ENCODE results near the gene DHX9.

- TF ChIP-seq NFATC3 (IDR thresholded peaks at IDR 0.05) (no peak), ZBTB1 (CRISPR knock-in tag; IDR thresholded peaks at IDR 0.05; ENCODE audit: borderline replicate concordance, low read depth) (no peak), EZH2 (IDR thresholded peaks at IDR 0.05; ENCODE audit: borderline replicate concordance, low read depth, low read length) (no peak), CTCF (IDR thresholded peaks at IDR 0.05 in 2 of 3, conservative IDR thresholded peaks at IDR 0.05 in 1 of 3; ENCODE audit: insufficient read depth in 2 of 3, low read depth in 1 of 3, low read length in 3 of 3) (no peak), SMARCC2 (IDR thresholded peaks at IDR 0.05; ENCODE audit: low read depth) (no peak), ESRRA (IDR thresholded peaks at IDR 0.05; ENCODE audit: borderline replicate concordance, low read depth) (no peak), MYC (IDR thresholded peaks at IDR 0.05; ENCODE audit: low read depth, low read length) (no peak), MYC (CRISPR knock-in tag; IDR thresholded peaks at IDR 0.05; ENCODE audit: borderline replicate concordance, low read depth) (no peak), ETS2 (tag; IDR thresholded peaks at IDR 0.05; ENCODE audit: borderline replicate concordance, poor library complexity, severe bottlenecking) (no peak), STAG1 (CRISPR knock-in tag; IDR thresholded peaks at IDR 0.05; ENCODE audit: borderline replicate concordance) (no peak), PTRF (tag; IDR thresholded peaks at IDR 0.05) (no peak), SP2 (IDR thresholded peaks at IDR 0.05; ENCODE audit: extremely low read depth, low read depth, low read length, poor library complexity, severe bottlenecking) (no peak), JUND (IDR thresholded peaks at IDR 0.05; ENCODE audit: borderline replicate concordance, low read depth, low read length) (no peak), JUND (tag; IDR thresholded peaks at IDR 0.05; ENCODE audit: borderline replicate concordance, low read depth, low read length) (peak; percentile 11; the same call in 1 of the 3 replicates), FOXJ3 (CRISPR knock-in tag; IDR thresholded peaks at IDR 0.05) (no peak)
- TF ChIP-seq, protein P1, sequence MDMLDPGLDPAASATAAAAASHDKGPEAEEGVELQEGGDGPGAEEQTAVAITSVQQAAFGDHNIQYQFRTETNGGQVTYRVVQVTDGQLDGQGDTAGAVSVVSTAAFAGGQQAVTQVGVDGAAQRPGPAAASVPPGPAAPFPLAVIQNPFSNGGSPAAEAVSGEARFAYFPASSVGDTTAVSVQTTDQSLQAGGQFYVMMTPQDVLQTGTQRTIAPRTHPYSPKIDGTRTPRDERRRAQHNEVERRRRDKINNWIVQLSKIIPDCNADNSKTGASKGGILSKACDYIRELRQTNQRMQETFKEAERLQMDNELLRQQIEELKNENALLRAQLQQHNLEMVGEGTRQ (CRISPR knock-in tag; IDR thresholded peaks at IDR 0.05) = no peak
Measured at GRCh38 chr1:182794676-182795201, 44.4 kb upstream of the DHX9 start.

Data from K562 (cell line).